Measurements from ENCODE around the gene GNMT.

GRCh38 chr6:42936398-42936797, 24.2 kb upstream of the GNMT start:
- TF ChIP-seq CTCF (IDR thresholded peaks at IDR 0.05) (no peak), POLR2A (IDR thresholded peaks at IDR 0.05) (no peak)

Measured in lower leg skin (tissue), 3 donors.